PC-9 (cell line): ENCODE data around the gene OXCT1.
"Not testable (repeated sequence)": the region's sequence is repeated elsewhere in the genome, so short reads cannot be mapped to it uniquely, and the experiment has no call there.

Experiments
- EZH2 ChIP-seq: fragments of 200-600 bp; sonication (generic); IDR thresholded peaks from 2 replicates; pipeline ENCODE4 v1.8.0; 2017; ENCODE audit warnings: antibody characterized with exemption, low read depth
- TF ChIP-seq, protein P1 (sequence below): fragments of 200-600 bp; sonication (generic); conservative IDR thresholded peaks from 2 replicates; pipeline ENCODE4 v1.6.1; 2017; ENCODE audit warnings: mixed run types, antibody characterized with exemption, mild to moderate bottlenecking, moderate library complexity

GRCh38 chr5:41845751-41846150 lies 24.5 kb downstream of the OXCT1 start:
- TF ChIP-seq, protein P1, sequence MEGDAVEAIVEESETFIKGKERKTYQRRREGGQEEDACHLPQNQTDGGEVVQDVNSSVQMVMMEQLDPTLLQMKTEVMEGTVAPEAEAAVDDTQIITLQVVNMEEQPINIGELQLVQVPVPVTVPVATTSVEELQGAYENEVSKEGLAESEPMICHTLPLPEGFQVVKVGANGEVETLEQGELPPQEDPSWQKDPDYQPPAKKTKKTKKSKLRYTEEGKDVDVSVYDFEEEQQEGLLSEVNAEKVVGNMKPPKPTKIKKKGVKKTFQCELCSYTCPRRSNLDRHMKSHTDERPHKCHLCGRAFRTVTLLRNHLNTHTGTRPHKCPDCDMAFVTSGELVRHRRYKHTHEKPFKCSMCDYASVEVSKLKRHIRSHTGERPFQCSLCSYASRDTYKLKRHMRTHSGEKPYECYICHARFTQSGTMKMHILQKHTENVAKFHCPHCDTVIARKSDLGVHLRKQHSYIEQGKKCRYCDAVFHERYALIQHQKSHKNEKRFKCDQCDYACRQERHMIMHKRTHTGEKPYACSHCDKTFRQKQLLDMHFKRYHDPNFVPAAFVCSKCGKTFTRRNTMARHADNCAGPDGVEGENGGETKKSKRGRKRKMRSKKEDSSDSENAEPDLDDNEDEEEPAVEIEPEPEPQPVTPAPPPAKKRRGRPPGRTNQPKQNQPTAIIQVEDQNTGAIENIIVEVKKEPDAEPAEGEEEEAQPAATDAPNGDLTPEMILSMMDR = not testable (repeated sequence)
- not testable (repeated sequence) for TF ChIP-seq EZH2
